ENCODE results near the gene SSUH2. TPM values are rescaled to one million over a fixed set of nuclear protein-coding genes. Genes with fewer than 3 reads are reported as not detected.

Gene SSUH2
- total and polyA plus RNA-seq, 2 of the 13 experiments (the other 11 are each of a cell fraction or from before 2014, with no cell fraction given), result 38.1 to 136 TPM

DNA sequence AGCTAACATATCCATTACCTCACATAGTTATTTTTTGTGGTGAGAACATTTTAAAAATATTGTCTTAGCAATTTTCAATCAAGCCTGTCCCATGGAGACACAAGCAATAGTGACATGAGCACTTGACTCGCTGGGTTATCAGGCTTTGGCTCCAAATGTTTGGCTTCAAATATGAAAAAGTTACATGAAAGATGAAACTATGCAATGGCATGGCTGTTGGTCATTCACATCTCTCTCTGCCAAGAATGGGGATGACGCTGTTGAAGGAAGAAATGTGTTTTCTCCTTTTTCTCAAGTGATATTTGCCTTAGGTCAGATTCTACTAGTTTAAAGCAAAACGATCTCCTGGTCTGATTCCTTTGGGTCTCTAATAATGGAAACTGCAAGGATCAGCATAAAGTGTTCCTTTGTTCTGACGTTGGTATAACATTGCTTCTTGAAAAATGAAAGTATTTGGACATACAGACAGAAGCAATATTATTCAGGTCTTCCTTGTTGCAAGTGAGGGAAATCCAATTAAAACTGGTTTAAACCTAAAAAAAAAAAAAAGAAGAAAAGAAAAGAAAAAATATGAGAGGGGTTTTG is 71.2 kb downstream of the SSUH2 start:
- no peak overlapping the region for H3K27ac ChIP-seq (ENCODE audit: extremely low read length, insufficient read depth, low read length)
- no peak overlapping the region for H3K4me3 ChIP-seq (replicated peaks in 1 of 3; ENCODE audit: insufficient read depth in 1 of 3, low read depth in 2 of 3, low read length in 3 of 3)
- no TSS peak for BruUV-seq (replicated peaks)
- no peaks in the 10 kb centered on the region; a peak in 1 of 5 replicates for H3K36me3 ChIP-seq (replicated peaks in 1 of 2; ENCODE audit: control insufficient read depth in 1 of 2, insufficient read depth in 2 of 2, low read length in 2 of 2)
- ATAC-seq (no peak), FAIRE-seq (no peak), DNase-seq (ENCODE audit: low spot score) (no peak)
- ChIA-PET POLR2A (no interaction called here), CTCF (ENCODE audit: low intra/inter-chr PET ratio, low total read pairs) (no interaction called here)
- no peaks in the 10 kb centered on the region for H3K9me3 ChIP-seq (ENCODE audit: low read length)
- TF ChIP-seq ZNF713 (CRISPR knock-in tag; IDR thresholded peaks at IDR 0.05), result no peak
- TF ChIP-seq MAFF (IDR thresholded peaks at IDR 0.05; ENCODE audit: low read depth, low read length), result peak; percentile 48; the same call in 1 of the 2 replicates
- TF ChIP-seq PHF8 (CRISPR knock-in tag; IDR thresholded peaks at IDR 0.05), result no peak
- TF ChIP-seq PLRG1 (conservative IDR thresholded peaks at IDR 0.05), result no peak
- no peak for TF ChIP-seq STAT5B (CRISPR knock-in tag; IDR thresholded peaks at IDR 0.05)
- no peak for TF ChIP-seq FOXC1 (CRISPR knock-in tag; IDR thresholded peaks at IDR 0.05; ENCODE audit: borderline replicate concordance)
- TF ChIP-seq MAFK (conservative IDR thresholded peaks at IDR 0.05 in 1 of 2, IDR thresholded peaks at IDR 0.05 in 1 of 2; ENCODE audit: low read length in 2 of 2), result peak; percentile 36 to 75; a peak in 3 of 4 replicates
- TF ChIP-seq ZNF746 (CRISPR knock-in tag; IDR thresholded peaks at IDR 0.05), result no peak
- TF ChIP-seq, protein P1, sequence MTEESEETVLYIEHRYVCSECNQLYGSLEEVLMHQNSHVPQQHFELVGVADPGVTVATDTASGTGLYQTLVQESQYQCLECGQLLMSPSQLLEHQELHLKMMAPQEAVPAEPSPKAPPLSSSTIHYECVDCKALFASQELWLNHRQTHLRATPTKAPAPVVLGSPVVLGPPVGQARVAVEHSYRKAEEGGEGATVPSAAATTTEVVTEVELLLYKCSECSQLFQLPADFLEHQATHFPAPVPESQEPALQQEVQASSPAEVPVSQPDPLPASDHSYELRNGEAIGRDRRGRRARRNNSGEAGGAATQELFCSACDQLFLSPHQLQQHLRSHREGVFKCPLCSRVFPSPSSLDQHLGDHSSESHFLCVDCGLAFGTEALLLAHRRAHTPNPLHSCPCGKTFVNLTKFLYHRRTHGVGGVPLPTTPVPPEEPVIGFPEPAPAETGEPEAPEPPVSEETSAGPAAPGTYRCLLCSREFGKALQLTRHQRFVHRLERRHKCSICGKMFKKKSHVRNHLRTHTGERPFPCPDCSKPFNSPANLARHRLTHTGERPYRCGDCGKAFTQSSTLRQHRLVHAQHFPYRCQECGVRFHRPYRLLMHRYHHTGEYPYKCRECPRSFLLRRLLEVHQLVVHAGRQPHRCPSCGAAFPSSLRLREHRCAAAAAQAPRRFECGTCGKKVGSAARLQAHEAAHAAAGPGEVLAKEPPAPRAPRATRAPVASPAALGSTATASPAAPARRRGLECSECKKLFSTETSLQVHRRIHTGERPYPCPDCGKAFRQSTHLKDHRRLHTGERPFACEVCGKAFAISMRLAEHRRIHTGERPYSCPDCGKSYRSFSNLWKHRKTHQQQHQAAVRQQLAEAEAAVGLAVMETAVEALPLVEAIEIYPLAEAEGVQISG (CRISPR knock-in tag; IDR thresholded peaks at IDR 0.05), result no peak
- no peak for TF ChIP-seq HOXD1 (CRISPR knock-in tag; IDR thresholded peaks at IDR 0.05)
- TF ChIP-seq ZNF761 (CRISPR knock-in tag; conservative IDR thresholded peaks at IDR 0.05), result no peak
- TF ChIP-seq, protein P2, sequence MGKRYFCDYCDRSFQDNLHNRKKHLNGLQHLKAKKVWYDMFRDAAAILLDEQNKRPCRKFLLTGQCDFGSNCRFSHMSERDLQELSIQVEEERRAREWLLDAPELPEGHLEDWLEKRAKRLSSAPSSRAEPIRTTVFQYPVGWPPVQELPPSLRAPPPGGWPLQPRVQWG (CRISPR knock-in tag; IDR thresholded peaks at IDR 0.05; ENCODE audit: borderline replicate concordance, low read depth), result no peak
- no peak overlapping the region for H3K9ac ChIP-seq (ENCODE audit: insufficient read depth, low read depth, low read length)
- 81% methylated on average over 4 of the region's 4 CpGs for WGBS (ENCODE audit: low lambda C conversion rate)
- H3K4me1 ChIP-seq (ENCODE audit: insufficient read depth, low read length), result no peaks in the 10 kb centered on the region
- no peaks in the 10 kb centered on the region for H3K79me2 ChIP-seq (ENCODE audit: insufficient read depth, low read length)
- intact Hi-C loops (cut with micrococcal nuclease; ENCODE audit: unreplicated experiment) (no loop called here), in situ Hi-C loops (cut with HindIII; ENCODE audit: extremely low pct_ligation_motif_present, low pct_unique_long_range_greater_than_20kb) (no loop called here)
- H2AFZ ChIP-seq (ENCODE audit: low read length), result no peak overlapping the region
- H3K4me2 ChIP-seq (ENCODE audit: low read depth, low read length), result no peak overlapping the region
- no peaks in the 10 kb centered on the region for H4K20me1 ChIP-seq (ENCODE audit: insufficient read depth, low read length)
- H3K27me3 ChIP-seq (ENCODE audit: control insufficient read depth in 1 of 2, insufficient read depth in 2 of 2, low read length in 2 of 2), result no peaks in the 10 kb centered on the region

All from HepG2 (cell line).